NCI-H1694 treated with DMSO at 0.1 percent for 48 hours (cell line): ENCODE data around the gene CDK11A.
A peak's percentile ranks its signal among the peaks of the same experiment; 100 is the strongest.

Source experiments
- DNase-seq: peaks from one replicate; lab custom pipeline; 2025; lab: John Stamatoyannopoulos, UW

Gene CDK11A

GRCh38 chr1:1724035-1724864 is at the start of gene CDK11A:
Gene CDK11A (minus strand): TSS chr1:1724357. CDS start chr1:1722818, 1,539 bp downstream.
- peak; percentile 94 for DNase-seq

- no peak for DNase-seq
Observed at GRCh38 chr1:1773874-1774273, 49.7 kb upstream of the CDK11A start.

GRCh38 chr1:1771096-1771495 is 46.9 kb upstream of the CDK11A start:
- DNase-seq, result no peak

- DNase-seq, result no peak
Observed at GRCh38 chr1:1770102-1770501, 45.9 kb upstream of the CDK11A start.

GRCh38 chr1:1768249-1768992 is 44.3 kb upstream of the CDK11A start:
- no peak for DNase-seq

GRCh38 chr1:1764876-1765470 is 40.8 kb upstream of the CDK11A start:
- no peak for DNase-seq

GRCh38 chr1:1763657-1764621 is 39.8 kb upstream of the CDK11A start:
- DNase-seq, result no peak

- DNase-seq, result no peak
Observed at GRCh38 chr1:1761504-1762376, 37.6 kb upstream of the CDK11A start.

GRCh38 chr1:1760715-1761114 is 36.6 kb upstream of the CDK11A start:
- no peak for DNase-seq

- no peak for DNase-seq
Observed at GRCh38 chr1:1760345-1760650, 36.1 kb upstream of the CDK11A start.

- no peak for DNase-seq
Observed at GRCh38 chr1:1759456-1760344, 35.5 kb upstream of the CDK11A start.

GRCh38 chr1:1758692-1759455 is 34.7 kb upstream of the CDK11A start:
- DNase-seq, result no peak

- no peak for DNase-seq
Observed at GRCh38 chr1:1758059-1758621, 34.0 kb upstream of the CDK11A start.

- DNase-seq, result no peak
Observed at GRCh38 chr1:1757422-1758058, 33.4 kb upstream of the CDK11A start.

- DNase-seq, result no peak
Observed at GRCh38 chr1:1756661-1757421, 32.7 kb upstream of the CDK11A start.

- no peak for DNase-seq
Observed at GRCh38 chr1:1755852-1756251, 31.7 kb upstream of the CDK11A start.

GRCh38 chr1:1755426-1755825 is 31.3 kb upstream of the CDK11A start:
- DNase-seq, result no peak
